SK-N-MC (cell line): Measurements from ENCODE around the gene GPR137C.

Experiments
- EZH2 ChIP-seq: fragments of 200-600 bp; sonication (generic); IDR thresholded peaks from one replicate; pipeline ENCODE4 v1.6.1; 2017; ENCODE audit warnings: antibody characterized with exemption
- POLR2AphosphoS5 ChIP-seq: IDR thresholded peaks from 2 replicates; pipeline ENCODE4 v1.6.1; 2012; ENCODE audit warnings: mild to moderate bottlenecking, low read depth, low read length, borderline replicate concordance

DNA sequence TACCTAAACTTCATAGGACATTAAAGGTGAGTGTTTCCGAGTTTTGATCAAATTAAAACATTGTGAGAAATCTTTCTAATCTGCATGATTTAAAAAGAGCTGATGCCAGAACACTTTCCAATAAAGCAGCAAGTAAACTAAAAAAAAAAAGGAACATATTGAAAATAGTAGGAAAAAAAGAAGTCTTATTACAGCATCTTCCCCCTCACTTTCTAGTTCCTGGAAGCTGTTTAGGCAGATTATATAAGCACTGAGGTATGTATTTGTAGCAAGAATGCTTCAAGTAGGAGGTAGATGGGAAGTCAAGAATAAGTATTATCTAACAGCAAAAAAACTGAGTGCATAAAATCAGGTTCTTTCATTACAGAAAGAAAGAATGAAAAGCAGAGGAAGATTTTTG is 96.9 kb downstream of the GPR137C start:
- TF ChIP-seq EZH2 (no peak), POLR2AphosphoS5 (no peak)
